HG02623 (cell line): Measurements from ENCODE around the gene CBX8.

Experiments
- ATAC-seq: cut with Tn5 transposase; IDR thresholded peaks from one replicate; pipeline ENCODE4 v1.9.1; 2021; ENCODE audit warnings: moderate library complexity; ENCODE audit not compliant: unreplicated experiment

Gene CBX8

DNA sequence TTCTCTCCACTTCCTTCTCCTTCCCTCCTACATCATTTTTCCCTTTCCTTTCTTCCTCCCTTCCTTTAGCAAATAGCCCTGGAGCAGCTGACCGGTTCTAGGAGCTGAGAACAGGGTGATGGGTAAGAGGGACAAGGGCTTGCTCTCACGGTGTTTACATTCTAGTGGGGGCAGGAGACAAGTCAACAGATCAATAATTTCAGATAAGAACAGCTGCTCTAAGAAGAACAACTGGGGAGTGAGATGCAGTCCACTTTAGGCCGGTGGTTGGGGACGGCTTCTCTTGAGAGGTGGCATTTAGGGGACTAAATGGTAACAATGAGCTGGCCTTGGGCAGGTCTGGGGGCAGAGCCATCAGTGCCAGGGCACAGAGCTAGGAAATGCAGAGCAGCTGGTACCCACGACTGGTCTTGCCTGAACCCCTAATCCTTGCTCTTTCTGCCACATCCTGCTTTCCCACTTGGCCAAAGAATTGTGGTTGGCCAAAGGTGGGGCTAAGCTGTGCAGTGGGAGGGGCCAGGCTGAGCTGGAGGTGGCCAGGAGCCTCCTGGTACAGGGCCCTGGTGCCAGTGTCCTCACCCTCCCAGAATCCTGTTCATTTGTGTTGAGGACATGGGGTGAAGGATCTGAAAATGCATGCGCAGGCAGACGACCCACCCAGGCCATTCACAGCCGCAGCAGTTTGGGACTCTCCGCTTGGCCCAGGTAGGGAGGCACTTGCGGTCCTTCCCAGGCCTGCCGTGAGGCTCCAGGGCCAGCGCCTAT is 24.6 kb upstream of the CBX8 start:
- ATAC-seq: no peak

DNA sequence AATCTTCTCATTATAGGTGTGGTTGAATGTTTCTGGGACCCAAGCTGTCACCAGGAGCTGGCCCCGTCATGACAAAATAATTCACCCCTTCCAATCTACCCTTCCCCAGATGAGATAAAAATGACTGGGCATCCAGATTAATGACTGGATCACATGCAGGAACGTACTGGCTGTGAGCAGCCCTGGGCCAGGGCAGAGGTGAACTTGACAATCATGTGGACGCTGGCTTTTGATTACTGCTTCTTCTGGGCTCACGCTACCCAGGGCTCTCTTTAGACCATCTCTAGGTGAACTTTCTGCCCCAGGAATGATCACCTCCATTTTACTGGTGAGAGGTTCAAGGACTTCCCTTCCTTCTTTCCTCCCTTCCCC is 24.1 kb upstream of the CBX8 start:
- no peak for ATAC-seq

DNA sequence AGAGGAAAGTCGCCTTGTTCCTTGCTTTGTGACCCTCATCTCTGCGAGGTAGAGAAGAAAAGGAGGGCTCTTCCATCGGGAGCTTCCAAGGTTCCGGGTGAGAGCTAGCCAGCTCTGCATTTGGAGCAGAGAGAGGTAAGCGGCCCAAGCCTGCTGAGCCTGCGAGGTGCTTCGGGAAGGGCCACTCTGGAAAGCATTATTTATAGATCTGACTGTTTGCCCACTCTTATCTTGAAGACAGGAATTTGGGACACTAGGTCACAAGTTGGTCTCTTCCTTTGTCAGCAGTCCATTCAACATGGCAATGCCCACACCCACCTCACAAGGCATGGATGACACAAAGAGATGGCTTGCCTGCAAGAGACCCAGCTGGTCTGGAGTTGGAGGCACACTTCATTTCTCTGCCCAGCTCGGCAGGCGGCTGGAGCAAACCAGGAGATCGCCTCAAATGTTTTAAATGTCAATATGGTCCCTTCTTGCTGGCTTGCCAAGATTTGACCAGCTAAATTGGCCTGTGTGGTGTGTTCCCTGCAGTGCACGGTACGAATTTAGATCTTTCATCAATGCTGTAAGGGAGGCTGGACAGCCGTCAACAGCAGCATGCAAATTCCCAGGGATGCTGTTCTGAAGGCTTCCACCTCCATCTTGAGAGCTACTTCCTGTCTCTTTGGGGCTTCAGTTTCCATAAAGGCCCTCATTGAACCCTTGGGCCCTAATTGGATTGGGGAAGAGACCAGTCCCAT is 22.8 kb upstream of the CBX8 start:
- no peak for ATAC-seq

DNA sequence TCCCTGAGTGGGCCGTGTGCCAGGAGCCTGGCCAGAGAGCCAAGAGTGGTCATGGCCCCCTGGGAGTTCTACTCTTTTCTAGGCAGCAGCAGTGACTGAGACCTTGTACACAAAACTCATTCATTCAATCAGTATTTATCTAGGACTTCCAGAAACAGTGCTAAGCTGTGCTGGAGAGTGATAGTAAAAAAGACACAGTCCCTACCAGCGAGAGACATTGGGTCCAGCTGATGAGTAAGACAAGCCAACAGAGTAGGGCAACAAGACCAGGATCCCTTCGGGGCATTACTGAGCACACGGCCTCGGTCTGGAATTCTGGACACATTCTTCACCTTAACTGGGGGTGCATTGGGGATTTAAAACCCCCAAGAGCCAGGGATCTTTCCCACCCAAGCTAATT is 22.2 kb upstream of the CBX8 start:
- no peak for ATAC-seq

DNA sequence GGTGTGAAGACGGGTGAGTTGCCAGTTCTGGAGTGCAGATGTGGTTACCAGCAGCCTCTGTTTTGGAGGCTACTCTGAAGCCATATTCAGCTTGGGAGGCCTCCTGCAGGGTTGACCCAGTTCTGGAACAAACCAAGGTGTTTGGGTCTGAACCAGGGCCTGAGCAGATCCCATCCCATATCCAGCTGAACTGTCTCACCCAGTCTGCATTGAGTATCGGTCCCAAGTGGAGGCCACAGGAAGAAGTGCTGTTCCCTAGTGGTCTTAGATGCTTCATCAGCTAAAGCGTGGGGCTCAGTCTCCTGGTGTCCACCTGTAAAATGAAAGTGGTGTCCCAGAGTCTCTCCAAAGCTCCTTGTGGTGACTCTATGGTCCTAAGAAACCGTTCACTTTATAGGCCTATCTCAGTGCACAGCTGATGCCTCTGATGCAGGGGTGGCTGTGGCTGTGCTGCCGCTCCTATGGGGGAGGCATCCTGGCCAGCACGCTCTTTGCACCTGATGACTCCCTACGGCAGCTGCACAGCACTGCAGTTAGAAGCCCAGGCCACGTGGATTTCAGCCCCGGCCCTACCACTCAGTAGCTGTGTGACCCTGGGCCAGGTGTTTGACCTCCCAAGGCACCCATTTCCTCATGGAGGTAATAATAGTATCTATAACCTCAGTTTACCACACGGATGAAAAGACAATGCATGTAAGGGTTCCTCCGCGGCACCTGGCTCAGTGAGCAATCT is 21.3 kb upstream of the CBX8 start:
- no peak for ATAC-seq

DNA sequence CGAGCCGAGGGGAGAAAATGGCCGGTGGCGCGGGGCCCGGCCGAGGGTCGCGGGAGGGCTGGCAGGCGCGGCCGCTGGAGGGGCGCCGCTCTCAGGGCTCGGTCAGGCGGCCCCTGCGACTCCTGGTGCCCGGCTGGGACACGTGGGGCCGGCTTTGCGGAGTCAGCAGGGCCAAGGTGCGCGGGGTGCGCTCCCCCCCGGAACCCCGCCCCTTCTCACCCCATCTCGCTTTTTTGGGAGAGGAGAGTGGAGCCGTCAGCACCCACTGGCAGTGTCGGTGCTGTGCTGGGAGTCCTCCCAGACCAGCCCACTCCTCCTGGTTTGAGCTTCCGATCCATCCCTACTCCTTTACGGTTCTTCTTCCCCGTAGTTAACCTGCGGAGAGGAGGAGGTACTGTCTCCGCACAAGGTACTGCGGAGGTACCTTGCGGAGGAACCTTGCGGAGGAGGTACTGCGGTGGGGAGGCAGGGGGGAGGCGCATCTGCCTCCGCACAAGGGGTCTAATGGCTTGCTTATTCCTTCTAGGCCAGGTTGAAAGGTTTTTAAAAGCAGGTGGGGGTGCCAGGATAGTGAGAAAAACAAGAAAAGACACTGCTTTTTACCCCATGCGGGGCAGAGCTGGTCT is 19.1 kb upstream of the CBX8 start:
- no peak for ATAC-seq

DNA sequence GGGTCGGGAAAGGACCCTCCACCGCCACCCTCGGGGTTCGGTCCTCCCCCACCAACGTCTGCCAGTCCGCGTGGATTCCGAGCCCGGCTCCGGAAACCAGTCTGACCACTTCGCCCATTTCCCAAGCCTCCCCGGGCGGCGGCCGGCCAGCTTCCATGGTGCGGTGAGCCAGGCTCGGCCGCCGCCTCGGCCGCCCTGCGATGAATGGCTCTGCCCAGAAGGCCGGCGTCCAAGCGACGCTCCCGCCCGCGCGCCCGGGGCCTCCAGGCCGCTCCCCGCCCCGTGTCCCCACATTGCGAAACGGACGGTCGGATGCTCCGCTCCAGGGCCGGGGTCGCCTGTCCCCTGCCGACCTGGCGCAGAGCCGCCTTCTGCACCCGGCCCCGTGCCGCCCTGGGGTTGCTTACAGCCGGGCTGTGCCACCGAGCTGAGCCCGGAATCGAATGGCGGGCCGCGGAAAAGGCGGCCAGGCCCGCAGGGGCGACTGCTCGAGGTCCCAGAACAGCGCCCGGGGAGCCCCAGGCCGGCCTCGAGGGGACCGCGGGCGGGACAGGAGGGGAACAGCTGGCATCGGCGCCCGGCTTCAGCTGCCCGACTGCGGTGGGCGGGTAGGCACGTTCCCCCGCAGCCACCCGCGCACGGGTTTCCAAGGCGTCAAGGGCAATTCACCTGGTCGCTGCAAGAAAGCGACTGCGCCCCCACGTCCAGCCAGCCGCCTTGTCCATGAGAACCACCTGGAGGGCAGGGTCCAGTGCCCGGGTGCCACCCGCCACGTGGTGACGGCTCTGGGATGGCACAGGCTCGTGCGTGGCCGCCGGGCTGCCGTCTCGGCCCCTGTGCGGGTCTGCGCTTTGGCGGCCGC is 18.3 kb upstream of the CBX8 start:
- no peak for ATAC-seq

DNA sequence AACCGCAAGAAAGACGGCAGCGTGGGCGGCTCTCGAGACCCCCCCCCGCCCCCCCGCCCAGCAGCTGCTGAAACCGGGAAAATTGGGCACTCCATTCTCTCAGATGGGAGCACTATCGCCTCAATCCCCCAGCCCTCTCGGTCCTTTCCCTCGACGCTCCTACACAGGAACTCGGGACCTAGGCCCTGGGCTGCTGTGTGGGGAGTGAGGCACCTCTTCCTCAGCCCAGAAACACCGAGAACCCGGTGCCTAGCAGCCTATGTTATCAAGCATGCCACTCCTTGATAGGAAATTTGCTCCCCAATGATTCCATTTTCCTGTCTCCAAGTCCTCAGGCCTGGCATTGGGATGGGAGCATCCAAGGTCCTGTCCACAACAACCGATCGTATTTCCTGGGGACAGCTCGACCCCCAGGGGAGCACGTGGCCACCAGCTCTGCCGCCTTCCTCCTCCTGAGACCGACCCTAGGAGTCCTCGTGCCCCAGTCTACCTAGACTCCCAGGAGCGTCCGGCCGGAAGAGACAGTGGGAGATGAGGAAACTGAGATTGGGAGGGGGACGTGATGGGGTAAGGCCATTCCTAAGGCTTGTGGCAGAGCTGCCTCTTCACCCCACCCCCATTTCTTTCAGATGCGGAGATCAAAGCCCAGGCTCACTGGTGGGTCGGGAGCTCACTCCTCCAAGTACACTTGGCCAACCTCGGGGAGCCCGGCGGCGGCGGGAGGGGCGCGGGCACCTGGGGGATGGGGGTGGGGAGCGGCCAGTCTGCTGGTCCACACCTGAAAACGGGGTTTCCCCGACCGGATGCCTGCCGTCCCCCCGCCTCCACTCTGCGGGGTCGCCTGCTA is 17.5 kb upstream of the CBX8 start:
- no peak for ATAC-seq

DNA sequence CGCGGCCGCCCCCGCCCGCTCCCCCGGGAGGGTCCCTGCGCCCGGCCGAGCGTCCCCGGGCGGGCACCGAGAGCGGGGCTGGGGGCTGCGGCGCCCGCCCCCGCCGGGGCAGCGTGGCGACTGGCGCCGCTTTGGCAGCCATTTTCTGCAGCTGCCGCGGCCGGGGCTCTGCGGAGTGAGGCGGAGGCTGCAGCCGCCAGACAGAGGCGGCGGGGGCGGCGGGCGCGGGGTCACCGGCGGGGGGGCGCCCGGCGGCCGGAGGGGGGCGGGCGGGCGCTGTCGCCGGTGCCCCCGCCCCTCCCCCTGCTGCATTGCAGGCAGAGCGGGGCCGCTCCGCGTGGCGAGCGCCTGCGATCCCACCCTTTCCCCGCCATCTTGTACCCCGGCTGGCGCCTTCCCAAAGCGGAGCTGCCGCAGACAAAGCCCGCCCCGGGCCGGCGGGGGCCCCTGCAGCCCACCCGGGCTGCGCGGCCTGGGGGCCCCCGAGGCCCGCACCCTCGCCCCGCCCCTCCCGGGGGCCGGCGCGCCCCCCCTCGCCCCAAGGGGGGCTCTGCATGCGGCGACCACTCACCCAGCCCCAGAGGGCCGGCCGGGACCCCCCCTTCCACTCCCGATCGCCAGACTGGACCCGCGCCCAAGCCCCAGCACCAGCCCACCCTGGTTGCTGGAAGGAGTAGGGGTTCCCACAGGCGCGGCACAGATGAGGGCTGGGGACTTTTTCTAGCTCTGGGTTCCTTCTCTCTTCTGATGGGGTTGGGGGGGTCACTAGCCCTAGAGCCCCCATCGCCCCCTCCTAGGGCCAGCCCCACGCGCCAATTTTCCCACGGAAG is 16.6 kb upstream of the CBX8 start:
- ATAC-seq: no peak

DNA sequence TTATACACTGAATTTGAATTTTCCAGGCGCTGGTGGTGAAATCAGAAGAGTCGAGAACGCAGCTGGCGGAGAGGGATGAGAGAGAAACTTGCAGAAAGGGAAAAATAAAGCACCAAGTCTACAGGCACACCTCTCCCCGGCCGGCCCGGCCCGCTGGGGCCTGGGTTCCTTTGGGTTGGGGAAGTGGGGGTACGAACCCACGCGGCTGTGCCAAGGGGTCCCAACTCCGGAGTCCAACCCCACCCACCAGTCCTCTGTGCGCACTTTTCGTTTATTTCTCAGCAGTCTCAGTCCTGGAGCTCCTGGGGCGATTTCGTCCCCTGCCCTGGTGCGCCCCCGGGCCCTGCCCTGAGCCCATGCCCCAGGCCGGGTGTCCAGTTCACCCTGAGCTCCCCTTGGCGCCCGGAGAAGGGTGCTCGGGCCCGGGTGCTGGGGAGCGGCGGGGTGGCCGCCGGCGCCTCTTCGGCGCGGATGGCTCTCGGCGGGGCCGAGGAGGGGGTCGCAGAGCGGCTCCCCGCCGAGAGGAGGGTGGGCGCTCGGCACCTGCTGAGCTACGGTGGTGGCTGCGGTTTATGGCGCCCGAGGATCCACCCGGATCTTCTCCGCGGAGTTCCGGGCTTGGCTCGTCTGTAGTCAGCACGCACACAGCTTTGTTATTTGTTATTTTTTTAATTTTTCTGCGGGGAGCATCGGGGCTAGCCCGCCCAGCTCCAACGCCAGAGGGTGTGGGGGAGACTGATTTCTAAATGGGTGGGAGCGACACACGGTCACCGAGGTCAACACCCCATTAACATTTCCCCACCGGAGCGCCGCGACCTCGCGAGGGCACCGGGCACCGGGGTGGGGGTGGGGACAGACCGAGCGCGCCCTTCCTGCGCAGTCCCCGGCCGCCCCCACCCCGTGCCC is 15.7 kb upstream of the CBX8 start:
- no peak for ATAC-seq

DNA sequence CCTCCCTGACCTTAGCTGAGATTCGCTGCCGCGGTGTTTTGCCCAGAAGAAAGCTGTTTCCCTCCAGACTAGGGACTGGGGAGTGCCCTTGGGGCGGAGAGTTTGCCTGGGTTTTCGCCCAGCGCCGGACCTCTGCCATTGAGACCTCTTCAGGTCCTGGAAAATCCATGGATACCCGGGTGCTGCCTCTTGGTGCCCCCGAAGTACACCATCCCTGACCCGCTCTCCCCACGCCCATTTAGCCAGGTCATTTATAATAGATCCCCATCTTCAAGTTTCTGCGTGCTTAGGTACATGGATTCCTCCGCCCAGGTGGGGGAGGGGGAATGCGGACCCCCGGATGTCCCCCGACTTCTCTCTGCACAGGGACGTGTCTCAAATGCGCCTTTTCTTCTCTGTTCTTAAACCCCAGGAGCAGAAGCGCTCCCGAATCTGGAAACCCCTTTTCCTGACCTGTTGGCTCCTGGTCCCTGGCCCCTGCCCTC is 15.0 kb upstream of the CBX8 start:
- ATAC-seq: no peak

DNA sequence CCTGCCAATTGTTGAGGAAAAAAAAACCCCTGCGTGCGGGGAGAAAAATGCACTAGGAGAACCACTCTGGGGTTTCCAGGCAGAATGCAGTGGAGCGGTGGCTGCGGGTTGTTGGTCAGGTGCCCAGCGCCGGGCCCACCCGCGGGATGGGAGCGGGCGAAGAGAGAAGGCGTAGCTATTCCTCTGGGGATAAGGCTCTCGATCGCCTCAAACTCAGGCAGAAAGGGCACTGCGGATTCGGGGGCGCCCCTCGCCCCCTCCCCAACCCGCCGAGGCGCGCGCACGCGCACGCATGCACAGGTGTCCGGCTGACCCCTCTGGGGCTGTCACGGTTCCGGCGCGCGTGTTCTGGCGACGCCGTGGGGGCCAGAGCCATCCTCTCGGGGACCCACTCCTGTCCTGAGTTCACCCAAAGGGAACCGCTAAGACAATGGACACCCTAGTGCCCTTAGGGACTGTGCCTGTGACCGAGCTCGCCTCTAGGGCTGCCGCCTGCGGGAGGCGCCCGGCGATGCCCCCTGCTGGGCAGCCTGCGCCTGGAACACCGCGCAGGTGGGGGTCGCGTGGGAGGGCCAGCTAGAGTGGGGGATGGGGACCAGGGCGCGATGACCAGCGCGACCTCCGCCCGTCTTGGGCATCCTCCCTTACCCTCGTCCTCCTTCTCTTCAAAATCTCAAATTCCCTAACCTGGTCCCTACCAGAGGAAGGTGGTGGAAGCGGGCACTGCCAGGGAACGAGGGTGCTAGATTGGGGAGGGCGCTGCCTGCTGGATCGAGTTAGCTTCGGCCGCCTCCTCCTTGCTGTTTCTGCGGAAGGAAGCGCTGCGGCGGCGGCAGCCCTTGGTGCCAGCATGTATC is 14.4 kb upstream of the CBX8 start:
- no peak for ATAC-seq

DNA sequence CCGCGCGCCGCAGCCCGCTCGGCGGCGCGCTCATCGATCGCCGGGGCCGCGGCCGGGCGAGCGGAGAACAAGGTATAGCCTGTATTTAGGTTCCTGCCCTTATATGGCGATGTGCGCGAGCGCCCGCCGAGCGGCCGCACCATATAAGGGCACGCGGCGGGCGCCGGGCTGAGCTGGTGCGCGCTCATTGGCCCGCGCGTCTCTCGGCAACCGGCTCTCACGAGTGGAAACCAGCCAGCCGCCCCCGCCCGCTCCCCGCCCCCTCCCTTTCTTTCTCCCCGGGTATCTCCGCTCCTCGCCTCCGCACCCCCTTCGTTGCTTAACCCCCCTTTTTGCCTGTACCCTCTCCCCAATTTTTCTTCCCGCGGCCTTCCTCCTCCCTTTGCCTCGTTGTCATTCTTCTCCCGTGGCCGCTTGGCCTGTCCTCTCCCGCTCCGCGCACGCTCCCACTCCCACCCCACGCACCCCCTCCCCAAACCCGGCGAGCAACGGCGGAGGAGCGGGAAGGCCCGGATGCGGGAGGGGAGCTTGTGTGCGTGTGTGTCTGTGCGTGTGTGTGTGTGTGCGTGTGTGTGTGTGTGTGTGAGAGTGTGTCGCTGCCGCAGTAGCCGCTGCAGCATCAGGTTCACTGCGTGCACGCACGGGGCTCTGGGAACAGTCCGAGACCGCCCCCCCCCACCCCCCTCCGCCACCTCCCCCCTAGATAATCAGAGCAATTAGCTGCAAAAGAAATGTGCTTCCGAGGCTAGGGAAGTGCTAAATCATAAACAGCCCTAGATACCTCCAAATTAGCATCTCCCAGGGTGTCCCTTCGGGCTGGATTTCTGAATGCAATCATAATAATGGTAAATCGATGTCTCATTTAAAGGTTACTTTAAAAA is 13.5 kb upstream of the CBX8 start:
- ATAC-seq: peak; percentile 47

DNA sequence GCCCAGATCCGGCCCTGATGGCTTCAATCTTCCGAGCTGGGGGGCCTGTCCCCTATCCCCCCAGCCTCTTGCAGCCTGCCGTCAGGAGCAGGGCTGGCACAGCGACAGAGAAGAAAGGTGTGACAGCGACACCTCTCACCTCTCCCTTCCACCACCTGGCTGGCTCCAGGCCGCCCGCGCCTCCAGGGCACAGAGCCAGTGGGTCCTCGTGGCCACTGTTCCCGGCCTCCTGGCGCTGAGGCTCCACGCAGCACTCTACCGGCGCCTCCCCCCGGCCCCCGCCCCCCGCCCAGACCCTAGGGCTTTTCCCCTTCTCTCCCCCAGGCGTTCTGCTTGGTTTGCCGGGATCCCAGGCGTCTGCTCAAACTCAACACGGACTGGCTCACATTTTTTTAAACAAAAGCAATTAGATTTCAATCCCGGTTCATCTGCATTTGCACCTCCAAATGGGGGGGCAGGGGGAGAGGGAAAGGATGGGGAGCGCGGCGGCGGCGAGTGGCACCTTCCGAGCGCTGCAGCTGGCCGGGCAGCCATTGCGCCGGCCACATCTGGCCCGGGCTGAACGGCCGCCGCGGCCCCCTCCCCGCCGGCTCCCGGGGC is 12.8 kb upstream of the CBX8 start:
- ATAC-seq: no peak

DNA sequence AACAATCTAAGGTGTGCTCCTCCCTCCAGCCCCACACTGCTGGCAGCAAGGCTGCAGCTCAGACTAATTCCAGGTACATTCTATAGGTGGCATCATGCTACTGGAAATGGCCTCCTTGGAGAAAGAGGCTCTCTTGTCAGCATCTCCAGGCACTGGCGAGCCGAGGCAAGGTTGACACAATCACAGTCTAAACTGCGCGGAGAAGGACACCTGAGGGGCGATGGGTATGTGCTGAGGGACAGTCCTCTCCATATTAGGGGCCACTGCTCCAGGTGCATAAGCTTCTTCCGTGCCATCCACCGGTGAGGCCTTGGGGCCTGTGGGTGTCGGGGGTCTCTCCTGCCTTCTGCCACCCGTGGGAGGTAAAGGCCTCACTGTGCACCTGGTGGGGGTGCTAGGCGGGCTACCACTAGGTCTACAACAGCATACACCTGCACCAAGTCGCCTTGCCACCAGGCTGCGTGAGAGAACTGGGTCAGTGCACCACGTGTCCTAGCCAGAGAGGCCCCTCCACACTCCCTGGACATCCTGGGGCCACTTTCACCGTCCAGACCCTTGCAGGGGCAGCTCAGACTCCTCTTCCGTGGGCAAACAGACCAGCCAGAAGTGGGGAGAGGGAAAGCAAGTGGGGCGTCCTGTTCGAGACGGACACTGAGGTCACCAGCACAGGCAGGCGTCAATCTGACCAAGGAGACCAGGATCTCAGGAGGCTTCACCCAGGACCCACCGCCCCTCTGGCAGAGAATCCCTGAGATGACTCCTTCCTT is 12.1 kb upstream of the CBX8 start:
- no peak for ATAC-seq
